ENCODE results near the gene LRPAP1. TPM values are rescaled to one million over a fixed set of nuclear protein-coding genes. Genes with fewer than 3 reads are reported as not detected.

The LRPAP1 gene
- total RNA-seq, 1 donor from 2014 or later = 134 TPM

DNA sequence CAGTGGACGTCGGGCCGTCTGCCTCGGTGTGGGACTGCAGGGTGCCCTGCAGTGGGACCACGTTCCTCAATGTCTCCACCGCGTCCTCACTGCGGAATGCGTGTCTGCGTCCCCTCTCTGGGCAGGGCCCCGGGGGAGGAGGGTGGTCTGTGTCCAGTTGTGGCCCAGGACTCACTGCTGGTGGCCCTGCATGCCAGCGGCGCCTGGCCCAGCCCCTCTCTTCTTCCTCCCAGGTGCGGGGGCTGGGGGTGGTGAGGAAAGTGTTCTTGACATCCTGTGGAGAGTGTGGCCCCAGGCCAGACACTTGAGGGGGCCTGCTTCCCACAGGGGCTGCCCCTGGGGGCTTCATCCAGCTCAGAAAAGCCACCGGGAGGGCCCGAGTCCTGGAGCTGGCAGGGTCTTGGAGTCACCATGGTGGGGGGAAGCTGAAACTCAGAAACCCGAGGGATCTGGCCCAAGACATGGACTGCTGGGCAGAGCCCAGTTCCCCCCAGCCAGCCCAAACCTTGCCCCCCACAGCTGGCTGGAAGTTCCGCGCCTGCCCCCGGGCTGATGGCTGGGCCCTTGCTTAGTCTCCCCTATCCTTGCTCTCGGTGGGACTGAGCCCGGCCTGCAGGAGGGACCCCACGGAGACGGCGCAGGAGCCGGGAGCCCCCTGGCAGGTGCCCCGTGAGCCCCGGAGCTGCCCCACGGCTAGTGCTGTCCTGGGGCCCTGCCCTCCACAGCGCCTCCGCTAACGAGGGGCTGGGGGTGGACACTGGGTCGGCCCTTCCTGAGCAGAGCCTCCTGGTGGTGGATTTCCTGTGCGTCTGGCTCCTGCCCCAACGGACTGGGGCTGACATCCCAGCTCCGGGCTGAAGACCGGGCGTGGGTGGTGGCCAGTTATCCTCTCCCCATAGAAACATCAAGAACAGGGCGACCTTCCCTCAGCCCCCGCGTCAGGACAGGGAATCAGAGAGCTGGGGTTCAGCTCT, 66.2 kb downstream of the LRPAP1 start:
- Mint-ChIP-seq H3K4me1 (ENCODE audit: low read depth) (no peaks in the 10 kb centered on the region), H3K27me3 (peaks cover 30% of the 10 kb centered on the region), H3K4me3 (ENCODE audit: low read depth) (no peak overlapping the region), H3K27ac (no peak overlapping the region), H3K36me3 (ENCODE audit: insufficient read depth) (no peaks in the 10 kb centered on the region), H3K9me3 (ENCODE audit: low read depth) (no peaks in the 10 kb centered on the region)
- TF ChIP-seq, protein P1, sequence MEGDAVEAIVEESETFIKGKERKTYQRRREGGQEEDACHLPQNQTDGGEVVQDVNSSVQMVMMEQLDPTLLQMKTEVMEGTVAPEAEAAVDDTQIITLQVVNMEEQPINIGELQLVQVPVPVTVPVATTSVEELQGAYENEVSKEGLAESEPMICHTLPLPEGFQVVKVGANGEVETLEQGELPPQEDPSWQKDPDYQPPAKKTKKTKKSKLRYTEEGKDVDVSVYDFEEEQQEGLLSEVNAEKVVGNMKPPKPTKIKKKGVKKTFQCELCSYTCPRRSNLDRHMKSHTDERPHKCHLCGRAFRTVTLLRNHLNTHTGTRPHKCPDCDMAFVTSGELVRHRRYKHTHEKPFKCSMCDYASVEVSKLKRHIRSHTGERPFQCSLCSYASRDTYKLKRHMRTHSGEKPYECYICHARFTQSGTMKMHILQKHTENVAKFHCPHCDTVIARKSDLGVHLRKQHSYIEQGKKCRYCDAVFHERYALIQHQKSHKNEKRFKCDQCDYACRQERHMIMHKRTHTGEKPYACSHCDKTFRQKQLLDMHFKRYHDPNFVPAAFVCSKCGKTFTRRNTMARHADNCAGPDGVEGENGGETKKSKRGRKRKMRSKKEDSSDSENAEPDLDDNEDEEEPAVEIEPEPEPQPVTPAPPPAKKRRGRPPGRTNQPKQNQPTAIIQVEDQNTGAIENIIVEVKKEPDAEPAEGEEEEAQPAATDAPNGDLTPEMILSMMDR (IDR thresholded peaks at IDR 0.05; ENCODE audit: unreplicated experiment) = peak; percentile 47
- no peak for DNase-seq (ENCODE audit: low spot score, unreplicated experiment)

DNA sequence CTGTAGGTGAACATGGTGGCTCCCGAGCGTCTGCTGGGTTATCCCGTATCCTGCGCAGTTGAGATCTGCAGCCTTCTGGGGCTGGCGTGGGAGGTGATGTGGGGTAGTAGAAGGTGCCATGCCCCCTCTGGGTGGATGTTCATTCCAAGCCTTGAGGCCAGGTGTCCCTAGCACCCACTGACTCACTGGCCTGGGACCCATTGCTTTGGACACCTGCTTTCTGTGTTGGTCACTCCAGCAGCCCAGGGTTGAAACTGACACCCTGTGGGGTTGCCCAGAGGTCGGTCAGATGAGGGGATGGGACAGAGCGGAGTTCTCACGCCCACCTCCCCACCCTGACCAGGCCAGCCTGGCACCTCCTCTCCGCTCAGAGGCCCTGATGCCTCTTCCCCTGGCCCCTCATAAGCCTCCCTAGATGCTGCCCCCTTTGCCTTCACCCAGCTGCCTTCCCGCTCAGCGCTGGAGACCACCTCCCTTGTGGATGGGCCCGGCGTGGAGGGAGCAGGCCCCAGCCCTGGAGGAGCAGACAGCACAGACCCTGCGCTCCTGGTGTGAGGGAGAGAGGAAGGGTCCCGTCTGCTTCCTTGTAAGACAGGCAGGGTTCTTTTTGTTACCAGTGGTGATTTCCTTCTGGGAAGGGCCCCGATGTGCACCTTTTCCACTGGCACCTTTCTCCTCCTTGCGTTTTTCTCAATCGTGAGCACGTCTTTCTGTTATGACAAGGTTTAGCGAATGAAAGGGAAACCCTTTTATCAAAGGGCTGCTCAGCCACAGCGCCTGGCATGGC, 67.1 kb downstream of the LRPAP1 start:
- no peaks in the 10 kb centered on the region for H3K36me3 Mint-ChIP-seq (ENCODE audit: insufficient read depth)
- no peak overlapping the region for H3K27ac Mint-ChIP-seq
- peaks cover 24% of the 10 kb centered on the region for H3K27me3 Mint-ChIP-seq
- no peaks in the 10 kb centered on the region for H3K4me1 Mint-ChIP-seq (ENCODE audit: low read depth)
- DNase-seq (ENCODE audit: low spot score, unreplicated experiment) = no peak
- H3K9me3 Mint-ChIP-seq (ENCODE audit: low read depth) = peaks cover 2% of the 10 kb centered on the region
- TF ChIP-seq, protein P1 (IDR thresholded peaks at IDR 0.05; ENCODE audit: unreplicated experiment) = no peak
- no peak overlapping the region for H3K4me3 Mint-ChIP-seq (ENCODE audit: low read depth)

DNA sequence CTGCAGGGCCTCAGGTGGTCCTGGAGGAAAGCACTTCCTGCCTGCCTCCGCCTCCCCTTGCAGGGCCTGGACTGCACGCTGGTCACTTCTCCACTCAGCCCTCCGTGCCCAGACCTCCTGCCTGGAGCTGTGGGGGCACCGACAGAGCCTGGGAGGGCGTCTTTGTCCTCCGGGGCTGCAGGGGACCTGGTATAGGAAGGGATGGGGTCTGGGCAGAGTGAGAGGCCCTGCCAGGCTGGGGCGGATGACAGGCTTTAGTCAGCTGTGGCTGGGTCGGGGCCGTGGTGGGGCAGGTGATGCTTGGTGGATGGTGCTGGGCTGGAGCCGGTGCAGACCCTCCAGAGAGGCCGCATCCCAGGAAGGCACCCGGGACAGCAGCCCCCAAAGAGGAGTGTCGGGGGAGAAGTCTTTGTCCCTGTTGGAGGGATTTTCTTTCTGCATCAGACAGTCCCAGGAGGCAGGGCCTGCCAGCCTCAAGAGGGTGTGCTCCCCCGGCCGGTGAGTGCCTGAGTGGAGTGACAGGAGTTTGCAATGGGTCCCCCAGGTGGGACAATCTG, 67.8 kb downstream of the LRPAP1 start:
- Mint-ChIP-seq H3K36me3 (ENCODE audit: insufficient read depth) (no peaks in the 10 kb centered on the region), H3K27me3 (peaks cover 25% of the 10 kb centered on the region), H3K9me3 (ENCODE audit: low read depth) (peaks cover 5% of the 10 kb centered on the region), H3K4me3 (ENCODE audit: low read depth) (no peak overlapping the region), H3K27ac (no peak overlapping the region), H3K4me1 (ENCODE audit: low read depth) (no peaks in the 10 kb centered on the region)
- no peak for DNase-seq (ENCODE audit: low spot score, unreplicated experiment)
- TF ChIP-seq, protein P1 (IDR thresholded peaks at IDR 0.05; ENCODE audit: unreplicated experiment) = no peak

DNA sequence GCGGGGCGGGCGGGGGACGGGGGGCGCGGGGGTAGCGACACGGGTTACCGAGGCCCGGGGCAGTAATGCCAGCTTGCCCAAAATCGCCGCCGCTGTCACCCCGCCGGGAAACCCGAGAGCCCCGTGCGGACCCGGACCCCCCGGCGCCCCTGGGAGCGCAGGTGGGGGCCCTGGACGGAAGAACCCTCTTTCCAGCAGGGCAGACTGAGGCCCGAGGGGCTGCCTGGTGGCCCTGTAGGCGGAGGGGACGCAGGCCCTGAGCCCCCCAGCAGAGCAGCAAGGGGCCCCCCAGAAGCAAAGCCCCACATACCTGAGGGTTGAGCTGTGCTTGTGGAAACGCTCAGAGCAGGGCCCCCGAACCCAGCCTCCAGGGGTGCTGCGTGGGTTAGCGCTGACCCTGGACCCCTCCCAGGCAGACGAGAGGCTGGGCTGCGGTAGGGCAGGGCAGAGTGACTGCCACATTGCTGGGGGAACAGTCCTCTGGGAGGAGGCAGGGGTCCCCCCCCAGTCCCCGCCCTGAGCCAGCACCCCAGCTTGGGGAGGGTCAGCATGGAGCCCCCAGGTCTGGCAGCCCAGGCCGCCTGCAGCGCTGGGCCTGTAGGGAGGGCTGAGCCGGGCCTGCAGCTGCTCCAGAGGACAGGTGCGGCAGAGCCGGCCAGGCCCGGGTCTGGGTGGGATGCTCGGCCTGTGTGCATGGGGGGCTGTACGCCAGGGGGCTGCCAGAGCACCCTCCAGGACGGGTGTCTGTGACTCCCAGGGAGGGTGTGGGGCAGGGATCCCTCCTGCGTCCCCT, 68.5 kb downstream of the LRPAP1 start:
- no peak for DNase-seq (ENCODE audit: low spot score, unreplicated experiment)
- H3K27me3 Mint-ChIP-seq = peaks cover 32% of the 10 kb centered on the region
- H3K4me1 Mint-ChIP-seq (ENCODE audit: low read depth) = no peaks in the 10 kb centered on the region
- no peaks in the 10 kb centered on the region for H3K36me3 Mint-ChIP-seq (ENCODE audit: insufficient read depth)
- no peak overlapping the region for H3K4me3 Mint-ChIP-seq (ENCODE audit: low read depth)
- H3K9me3 Mint-ChIP-seq (ENCODE audit: low read depth) = peaks cover 5% of the 10 kb centered on the region
- no peak overlapping the region for H3K27ac Mint-ChIP-seq
- TF ChIP-seq, protein P1 (IDR thresholded peaks at IDR 0.05; ENCODE audit: unreplicated experiment) = no peak

All from progenitor cell of endocrine pancreas (in vitro differentiated cells).